Measurements from ENCODE around the gene FAM20C.

The FAM20C gene

DNA sequence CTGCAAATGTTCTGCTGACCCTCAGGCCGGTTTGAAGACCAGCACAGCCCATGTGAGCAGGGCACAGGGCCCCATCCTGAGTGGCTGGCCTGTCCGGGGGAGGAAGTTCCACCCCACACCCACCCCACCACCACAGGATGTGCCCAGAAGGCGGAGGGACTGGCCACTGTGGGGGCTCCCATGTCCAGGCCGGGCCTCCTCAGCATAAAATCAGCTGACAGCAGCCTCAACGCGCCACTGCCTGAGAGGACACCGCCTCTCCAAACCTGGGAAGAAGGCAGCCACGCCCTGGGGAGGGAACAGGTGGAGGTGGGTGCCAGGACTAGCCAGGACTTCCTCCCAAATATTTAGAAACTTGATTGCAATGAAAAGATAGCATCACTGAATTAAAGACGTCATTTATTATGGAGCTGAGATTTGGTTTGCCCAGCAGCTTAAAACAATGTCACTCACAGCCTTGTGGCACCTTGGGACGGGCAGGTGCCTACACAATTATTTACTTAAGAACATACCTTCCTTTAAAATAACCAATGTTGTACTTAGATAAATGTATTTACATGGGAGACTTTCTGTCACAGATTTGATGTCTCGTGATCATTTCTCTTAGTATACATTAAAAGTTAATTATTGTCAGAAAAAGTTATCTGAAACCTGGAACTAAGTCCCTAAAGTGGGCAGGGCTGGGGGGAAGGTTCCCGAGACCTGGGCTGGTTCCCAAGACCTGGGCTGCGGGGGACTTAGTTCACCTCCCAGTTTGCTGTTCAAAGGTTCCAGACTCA lies 27.3 kb upstream of the FAM20C start:
- no peak overlapping the region for H3K27ac Mint-ChIP-seq
- no peak overlapping the region for H3K4me3 Mint-ChIP-seq
- H3K36me3 Mint-ChIP-seq (ENCODE audit: low read depth) = no peaks in the 10 kb centered on the region
- no peaks in the 10 kb centered on the region for H3K27me3 Mint-ChIP-seq (ENCODE audit: low read depth)
- no peaks in the 10 kb centered on the region for H3K4me1 Mint-ChIP-seq (ENCODE audit: low read depth)
- H3K9me3 Mint-ChIP-seq = no peaks in the 10 kb centered on the region

DNA sequence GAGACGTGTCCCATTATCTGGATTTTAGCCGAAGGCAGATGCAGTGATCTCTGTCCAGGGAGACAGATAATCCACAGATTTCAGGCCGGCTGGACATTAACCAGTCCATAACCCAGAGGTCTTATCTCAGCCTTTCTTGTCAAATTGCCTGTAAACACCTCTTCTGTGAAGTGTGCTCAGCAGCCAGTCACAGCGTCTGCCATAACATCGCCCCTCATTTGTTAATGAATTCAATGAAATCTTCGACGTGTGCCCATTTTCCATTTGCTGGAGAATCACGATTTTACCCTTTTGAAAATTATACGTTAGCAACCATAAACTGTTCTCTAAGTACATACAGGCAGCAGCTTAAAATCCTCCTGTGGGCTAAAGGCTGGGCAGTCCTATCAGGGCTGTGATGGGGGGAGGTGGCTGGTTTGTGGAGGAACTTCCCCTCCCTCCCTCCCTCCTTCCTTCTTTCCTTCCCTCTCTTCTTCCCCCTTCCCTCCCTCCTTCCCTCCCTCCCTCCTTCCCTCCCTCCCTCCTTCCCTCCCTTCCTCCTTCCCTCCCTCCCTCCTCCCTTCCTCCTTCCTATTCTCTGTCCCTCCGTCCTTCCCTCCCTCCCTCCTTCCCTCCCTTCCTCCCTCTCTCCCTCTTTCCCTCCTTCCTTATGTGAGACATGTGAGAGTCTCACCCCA lies 26.6 kb upstream of the FAM20C start:
- no peaks in the 10 kb centered on the region for H3K36me3 Mint-ChIP-seq (ENCODE audit: low read depth)
- H3K27ac Mint-ChIP-seq = no peak overlapping the region
- H3K4me1 Mint-ChIP-seq (ENCODE audit: low read depth) = no peaks in the 10 kb centered on the region
- H3K9me3 Mint-ChIP-seq = no peaks in the 10 kb centered on the region
- no peak overlapping the region for H3K4me3 Mint-ChIP-seq
- no peaks in the 10 kb centered on the region for H3K27me3 Mint-ChIP-seq (ENCODE audit: low read depth)

DNA sequence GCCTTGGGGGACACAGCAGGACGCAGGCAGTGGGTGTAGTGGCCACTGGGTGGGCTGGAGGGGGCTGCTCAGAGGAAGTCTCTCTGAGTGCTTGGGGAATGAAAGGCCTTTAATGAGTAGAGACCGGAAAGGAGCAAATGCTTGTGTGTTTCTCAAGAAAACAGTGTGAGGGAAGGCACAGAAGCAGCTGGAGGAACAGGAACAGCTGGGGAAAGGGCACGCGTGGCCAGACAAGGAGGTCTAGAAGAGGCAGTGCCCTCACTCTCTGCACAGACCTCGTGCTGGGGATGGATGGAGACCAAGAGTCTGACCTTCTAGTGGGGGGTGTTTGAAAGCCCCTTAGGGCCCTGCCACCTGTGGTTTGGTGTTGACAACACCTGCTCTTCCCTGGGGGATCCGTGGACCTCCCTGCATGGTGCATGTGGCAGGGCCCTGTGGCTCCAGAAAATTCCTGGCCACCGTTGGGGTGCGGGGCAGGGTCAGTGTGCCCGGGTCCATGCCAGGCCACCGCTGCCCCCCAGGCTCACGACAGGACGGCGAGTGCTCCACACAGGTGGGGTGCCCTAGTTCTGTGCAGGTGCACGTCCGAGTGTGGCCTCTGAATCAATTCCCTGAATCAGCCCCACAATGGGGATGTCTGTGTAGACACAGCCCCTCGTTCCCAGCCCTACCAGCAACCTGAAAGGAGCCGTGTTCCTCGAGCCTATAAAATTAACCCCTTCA lies 25.9 kb upstream of the FAM20C start:
- H3K4me1 Mint-ChIP-seq (ENCODE audit: low read depth) = no peaks in the 10 kb centered on the region
- no peak overlapping the region for H3K27ac Mint-ChIP-seq
- H3K36me3 Mint-ChIP-seq (ENCODE audit: low read depth) = no peaks in the 10 kb centered on the region
- H3K9me3 Mint-ChIP-seq = no peaks in the 10 kb centered on the region
- no peak overlapping the region for H3K4me3 Mint-ChIP-seq
- H3K27me3 Mint-ChIP-seq (ENCODE audit: low read depth) = no peaks in the 10 kb centered on the region

DNA sequence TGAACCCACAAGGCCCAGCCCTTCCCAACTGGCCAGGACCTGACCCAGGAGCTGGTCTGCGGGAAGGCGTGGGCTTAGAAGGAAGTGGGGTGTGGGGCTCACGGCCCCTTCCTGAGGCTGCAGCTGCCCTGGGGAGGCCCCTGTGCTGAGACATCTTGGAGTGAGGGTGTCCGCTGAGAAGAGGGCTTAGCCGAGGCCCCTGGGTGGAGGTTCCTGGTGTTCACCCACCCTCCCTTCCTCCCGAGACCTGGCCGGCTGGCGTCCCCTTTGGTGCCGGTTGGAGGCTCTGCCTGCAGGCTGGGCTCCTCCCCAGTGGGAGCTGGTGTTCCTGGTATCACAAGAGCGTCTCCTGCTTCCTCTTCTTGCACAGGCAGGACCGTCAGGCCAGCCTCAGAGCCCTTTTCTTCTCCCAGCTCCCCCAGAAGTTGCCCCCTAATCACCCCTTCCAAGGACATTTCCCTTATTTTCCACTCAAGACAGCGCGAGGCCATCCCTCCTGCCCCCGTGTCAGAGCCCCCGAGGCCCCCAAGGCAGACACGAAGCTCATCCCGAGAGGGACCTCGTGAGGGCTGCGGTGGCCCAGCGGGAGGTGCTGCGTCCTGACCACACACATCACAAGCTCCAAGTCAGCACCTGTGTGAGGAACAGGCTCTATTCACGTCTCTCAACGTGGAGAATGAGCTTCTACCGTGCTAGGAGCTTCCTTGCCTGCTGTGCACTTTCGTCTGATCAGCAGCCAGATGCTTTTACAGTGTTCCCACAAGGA lies 25.1 kb upstream of the FAM20C start:
- Mint-ChIP-seq H3K4me1 (ENCODE audit: low read depth) (no peaks in the 10 kb centered on the region), H3K4me3 (no peak overlapping the region), H3K27ac (no peak overlapping the region), H3K36me3 (ENCODE audit: low read depth) (no peaks in the 10 kb centered on the region), H3K27me3 (ENCODE audit: low read depth) (no peaks in the 10 kb centered on the region), H3K9me3 (no peaks in the 10 kb centered on the region)

DNA sequence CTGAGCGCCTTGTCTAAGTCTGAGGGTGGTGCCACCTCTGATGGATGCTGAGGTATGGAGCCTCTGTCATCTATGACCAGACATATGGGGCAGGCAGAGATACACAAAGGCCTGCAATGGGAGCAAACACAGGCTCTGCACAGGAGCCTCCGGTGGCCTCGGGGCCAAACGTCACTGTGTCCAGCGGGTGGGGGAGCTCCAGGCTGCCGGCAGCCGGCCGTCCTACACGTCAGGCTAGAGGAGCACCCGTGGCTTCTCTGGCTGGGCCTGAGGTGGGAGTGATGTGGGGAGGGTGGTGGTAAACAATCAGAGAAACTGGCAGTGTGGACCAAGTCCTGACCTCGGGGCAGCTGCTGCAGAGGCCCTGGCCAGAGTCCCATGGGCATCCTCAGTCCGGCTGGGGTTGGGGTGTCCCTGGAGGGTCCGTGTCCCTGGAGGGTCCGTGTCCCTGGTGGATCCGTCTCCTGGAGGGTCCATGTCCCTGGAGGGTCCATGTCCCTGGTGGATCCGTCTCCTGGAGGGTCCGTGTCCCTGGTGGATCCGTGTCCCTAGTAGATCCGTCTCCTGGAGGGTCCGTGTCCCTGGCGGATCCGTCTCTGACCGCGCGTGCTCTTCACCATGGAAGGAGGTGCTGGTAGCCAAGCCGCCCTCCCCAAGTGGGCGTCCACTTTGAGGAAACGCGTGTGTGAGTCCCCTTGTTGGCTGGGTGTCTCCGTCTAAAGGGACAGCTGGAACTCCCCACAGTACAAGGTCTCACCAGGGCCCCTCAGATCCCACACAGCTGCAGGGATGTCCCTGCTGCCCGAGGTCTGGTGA lies 24.2 kb upstream of the FAM20C start:
- Mint-ChIP-seq H3K4me1 (ENCODE audit: low read depth) (no peaks in the 10 kb centered on the region), H3K36me3 (ENCODE audit: low read depth) (no peaks in the 10 kb centered on the region), H3K27ac (no peak overlapping the region), H3K4me3 (no peak overlapping the region), H3K9me3 (no peaks in the 10 kb centered on the region), H3K27me3 (ENCODE audit: low read depth) (no peaks in the 10 kb centered on the region)

DNA sequence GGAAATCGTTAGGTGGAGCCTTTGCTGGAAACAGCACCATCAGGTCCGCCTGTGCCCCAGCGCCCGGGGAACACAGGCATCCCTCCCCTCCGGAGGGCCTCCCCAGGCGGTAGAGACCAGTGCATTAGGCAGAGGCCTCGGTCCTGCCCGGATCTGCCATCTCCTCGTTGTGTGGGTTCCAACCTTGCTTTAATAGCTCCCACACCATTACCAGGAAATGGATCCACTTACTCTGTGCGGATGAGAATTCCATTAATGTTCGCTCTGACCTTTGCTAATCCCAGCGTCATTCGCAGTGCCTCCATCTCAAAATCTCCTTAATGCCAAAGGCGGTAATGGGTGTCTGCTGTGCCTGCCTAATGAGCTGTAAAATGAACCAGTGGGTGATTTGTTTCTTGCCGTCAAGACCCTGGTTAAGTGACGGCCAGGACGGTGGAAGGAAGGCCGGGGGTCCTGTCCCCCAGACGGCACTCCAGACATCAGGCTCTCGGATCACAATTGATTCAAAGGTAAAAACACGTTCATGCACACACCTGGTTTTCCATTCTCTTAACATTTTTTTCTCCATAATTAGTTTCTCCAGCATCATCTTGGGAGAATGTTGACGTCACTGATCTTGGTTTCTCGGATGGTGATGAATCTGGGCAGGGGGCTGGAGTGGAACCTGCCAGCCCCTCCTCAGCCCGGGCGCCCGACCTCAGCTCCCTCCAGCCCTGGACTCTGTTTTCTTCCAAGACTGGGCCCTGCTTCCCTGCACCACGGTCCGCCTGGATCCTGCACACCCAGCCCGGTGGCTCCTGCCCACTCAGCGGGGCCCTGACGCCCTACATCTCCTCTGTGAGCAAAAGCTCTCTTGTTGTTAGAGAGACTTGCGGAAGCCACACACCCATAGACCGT lies 22.8 kb upstream of the FAM20C start:
- no peak overlapping the region for H3K4me3 Mint-ChIP-seq
- H3K4me1 Mint-ChIP-seq (ENCODE audit: low read depth) = no peaks in the 10 kb centered on the region
- H3K27ac Mint-ChIP-seq = no peak overlapping the region
- H3K36me3 Mint-ChIP-seq (ENCODE audit: low read depth) = no peaks in the 10 kb centered on the region
- H3K9me3 Mint-ChIP-seq = no peaks in the 10 kb centered on the region
- no peaks in the 10 kb centered on the region for H3K27me3 Mint-ChIP-seq (ENCODE audit: low read depth)

DNA sequence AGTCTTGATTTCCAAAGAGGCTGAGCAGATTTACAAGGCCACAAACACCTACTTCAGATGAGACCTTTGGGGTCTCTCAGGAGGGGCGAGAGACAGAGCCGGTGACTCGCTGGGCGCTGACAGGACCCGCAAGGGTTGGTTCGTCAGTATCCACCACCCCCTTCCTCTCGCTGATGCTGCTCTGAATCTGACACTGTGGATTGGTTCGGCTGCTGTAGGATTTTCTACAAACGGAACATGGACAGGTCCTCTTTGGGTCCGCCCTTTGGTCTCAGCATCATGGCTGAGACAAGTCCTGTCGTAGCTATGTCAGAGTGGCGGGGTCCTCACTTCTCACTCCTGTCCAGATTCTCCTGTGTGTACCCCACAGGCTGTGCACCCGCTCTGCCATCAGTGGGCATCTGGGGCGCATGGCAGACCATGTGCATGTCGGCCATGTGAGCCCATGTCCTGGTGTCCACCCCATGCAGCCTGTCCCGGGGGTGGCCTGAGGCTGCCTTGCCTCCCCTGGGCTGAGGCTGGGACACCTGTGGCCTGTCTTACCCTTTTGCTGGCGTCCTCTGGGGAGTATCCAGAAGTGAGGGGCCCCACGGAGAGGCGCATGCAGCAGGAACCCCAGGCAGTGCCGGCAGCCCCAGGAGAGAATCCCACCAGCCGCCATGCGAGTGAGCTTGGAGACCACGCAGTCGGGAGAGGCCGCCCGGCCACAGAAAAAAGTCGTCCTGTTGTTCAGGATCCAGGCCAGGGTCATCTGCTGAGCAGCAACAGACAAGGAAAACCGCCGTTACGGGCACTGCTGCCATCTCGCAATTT lies 21.6 kb upstream of the FAM20C start:
- Mint-ChIP-seq H3K27ac (no peak overlapping the region), H3K27me3 (ENCODE audit: low read depth) (no peaks in the 10 kb centered on the region), H3K9me3 (no peaks in the 10 kb centered on the region), H3K4me1 (ENCODE audit: low read depth) (no peaks in the 10 kb centered on the region), H3K4me3 (no peak overlapping the region), H3K36me3 (ENCODE audit: low read depth) (no peaks in the 10 kb centered on the region)

DNA sequence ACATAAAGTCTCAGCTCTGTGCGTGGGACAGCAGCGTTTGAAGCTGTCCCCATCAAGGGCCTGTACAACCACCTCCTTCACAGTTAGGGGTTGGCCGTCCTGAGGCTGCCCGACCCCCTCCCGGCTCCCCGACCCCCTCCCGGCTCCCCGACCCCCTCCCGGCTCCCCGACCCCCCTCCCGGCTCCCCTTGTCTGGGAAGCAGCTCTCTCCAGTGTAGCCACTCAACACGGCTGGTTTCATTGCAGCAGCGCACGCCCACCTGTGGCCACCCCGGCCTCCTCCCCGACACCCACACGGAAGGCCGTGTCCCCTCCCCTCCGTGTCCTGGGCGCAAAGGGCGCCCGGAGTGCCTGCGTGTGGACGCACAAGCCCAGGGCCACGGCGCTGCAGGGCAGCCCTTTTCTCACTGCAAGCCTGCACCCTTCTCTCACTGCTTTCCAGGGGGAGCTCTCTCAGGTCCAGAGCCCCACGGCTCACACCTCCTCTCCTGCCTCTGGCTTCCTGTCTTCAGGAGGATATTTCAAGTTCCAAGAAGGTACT lies 20.9 kb upstream of the FAM20C start:
- no peaks in the 10 kb centered on the region for H3K27me3 Mint-ChIP-seq (ENCODE audit: low read depth)
- H3K4me1 Mint-ChIP-seq (ENCODE audit: low read depth) = no peaks in the 10 kb centered on the region
- H3K4me3 Mint-ChIP-seq = no peak overlapping the region
- no peak overlapping the region for H3K27ac Mint-ChIP-seq
- no peaks in the 10 kb centered on the region for H3K9me3 Mint-ChIP-seq
- H3K36me3 Mint-ChIP-seq (ENCODE audit: low read depth) = no peaks in the 10 kb centered on the region

DNA sequence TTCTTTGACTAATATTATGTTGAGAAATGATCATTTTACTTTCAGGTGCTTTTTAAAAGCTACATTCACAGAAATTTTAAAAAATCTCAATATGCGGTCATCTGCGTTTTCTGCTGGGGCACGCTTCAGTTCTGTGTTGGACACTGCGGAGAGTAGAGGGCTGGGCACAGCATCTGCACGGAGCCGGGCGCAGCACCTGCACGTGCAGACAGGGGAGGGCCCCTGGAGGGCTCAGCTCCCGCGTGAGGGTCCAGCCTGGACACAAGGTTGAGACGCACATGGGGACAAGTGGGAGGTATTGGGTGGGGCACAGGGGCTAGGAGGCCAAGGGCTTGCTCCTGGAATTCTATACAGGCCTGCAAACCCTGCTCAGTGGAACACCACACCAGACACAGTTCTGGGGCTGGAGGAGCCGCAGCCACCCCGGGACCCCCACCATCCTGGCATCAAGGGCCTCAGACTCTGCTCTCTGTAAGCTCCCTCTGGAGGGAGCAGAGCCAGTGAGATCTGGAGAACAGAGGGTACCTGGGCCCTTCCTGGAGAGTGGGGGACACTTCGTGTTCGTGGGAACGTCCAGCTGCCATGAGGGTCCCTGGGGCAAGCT lies 20.4 kb upstream of the FAM20C start:
- no peak overlapping the region for H3K27ac Mint-ChIP-seq
- no peaks in the 10 kb centered on the region for H3K36me3 Mint-ChIP-seq (ENCODE audit: low read depth)
- H3K9me3 Mint-ChIP-seq = no peaks in the 10 kb centered on the region
- no peaks in the 10 kb centered on the region for H3K27me3 Mint-ChIP-seq (ENCODE audit: low read depth)
- no peak overlapping the region for H3K4me3 Mint-ChIP-seq
- no peaks in the 10 kb centered on the region for H3K4me1 Mint-ChIP-seq (ENCODE audit: low read depth)

DNA sequence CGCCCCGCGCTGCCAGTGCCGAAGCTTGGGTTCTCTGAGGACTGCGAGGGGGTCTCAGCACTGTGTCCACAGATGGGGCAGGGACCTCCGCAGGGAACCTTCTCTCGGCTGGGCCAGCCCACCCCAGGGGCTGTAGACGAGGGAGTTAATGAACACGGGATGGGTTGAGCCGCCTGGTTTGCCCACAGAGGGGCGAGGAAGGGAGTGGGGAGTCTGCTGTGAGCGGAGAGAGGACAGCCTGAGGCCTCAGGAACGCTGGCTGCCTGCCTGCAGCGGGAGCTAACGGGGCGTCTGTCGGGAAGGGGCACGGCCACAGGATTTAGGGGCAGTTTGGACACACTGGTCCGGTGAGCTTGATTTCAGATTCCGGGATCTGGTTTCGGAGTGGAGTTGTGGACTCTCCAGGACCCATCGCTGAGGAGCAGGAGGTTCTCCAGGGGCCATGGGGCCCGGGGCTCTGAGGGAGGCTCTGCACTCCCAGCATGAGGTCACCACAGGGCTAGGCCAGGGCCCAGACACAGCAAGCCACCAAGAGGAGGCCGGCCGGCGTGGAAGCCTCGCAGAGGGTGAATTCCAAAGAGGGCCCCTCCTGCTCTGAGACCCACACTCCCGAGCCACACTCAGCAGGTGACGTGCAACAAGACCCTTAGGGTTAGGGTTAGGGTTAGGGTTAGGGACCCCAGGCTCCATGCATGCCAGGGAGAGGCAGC lies 19.0 kb upstream of the FAM20C start:
- no peak overlapping the region for H3K4me3 Mint-ChIP-seq
- H3K9me3 Mint-ChIP-seq = no peaks in the 10 kb centered on the region
- H3K36me3 Mint-ChIP-seq (ENCODE audit: low read depth) = no peaks in the 10 kb centered on the region
- no peaks in the 10 kb centered on the region for H3K4me1 Mint-ChIP-seq (ENCODE audit: low read depth)
- H3K27me3 Mint-ChIP-seq (ENCODE audit: low read depth) = no peaks in the 10 kb centered on the region
- H3K27ac Mint-ChIP-seq = no peak overlapping the region

DNA sequence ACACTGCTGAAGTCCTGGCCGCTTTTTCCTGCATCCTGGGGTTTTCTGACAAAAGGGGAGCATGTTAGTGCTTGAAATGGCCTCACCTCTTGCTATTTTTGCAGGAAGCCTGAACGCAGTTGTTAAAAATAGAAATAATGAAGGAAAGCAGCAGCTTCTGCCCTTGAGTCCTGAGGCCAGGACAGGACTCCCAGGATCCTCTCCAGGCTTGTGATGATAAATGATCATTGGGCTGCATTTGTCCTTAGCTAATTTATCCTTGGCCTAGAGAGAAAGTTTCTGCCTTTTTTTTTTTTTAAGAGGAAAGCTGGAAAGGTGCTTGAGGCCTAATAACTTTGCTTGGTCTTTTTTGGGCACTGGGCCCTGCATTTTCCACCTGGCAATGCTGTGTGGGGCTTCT lies 17.7 kb upstream of the FAM20C start:
- no peaks in the 10 kb centered on the region for H3K27me3 Mint-ChIP-seq (ENCODE audit: low read depth)
- no peaks in the 10 kb centered on the region for H3K4me1 Mint-ChIP-seq (ENCODE audit: low read depth)
- H3K36me3 Mint-ChIP-seq (ENCODE audit: low read depth) = no peaks in the 10 kb centered on the region
- H3K9me3 Mint-ChIP-seq = no peaks in the 10 kb centered on the region
- no peak overlapping the region for H3K4me3 Mint-ChIP-seq
- no peak overlapping the region for H3K27ac Mint-ChIP-seq

DNA sequence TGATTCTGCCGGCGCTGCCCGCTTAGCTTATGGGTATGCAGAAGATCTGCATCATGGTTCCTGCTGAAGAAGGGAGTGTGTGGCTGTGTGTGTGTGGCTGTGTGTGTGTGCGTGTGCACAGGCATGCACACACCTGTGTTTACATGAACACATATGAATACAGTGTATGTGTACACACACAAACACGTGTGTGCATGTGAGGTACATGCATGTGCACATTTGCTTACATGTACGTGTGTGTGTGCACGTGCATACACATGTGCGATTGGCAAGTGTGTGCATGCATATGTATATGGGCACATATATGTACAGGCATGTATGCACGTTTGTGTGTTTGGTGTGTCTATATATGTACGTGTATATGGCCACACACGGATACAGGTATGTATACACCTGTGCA lies 16.4 kb upstream of the FAM20C start:
- no peaks in the 10 kb centered on the region for H3K4me1 Mint-ChIP-seq (ENCODE audit: low read depth)
- no peaks in the 10 kb centered on the region for H3K9me3 Mint-ChIP-seq
- H3K27me3 Mint-ChIP-seq (ENCODE audit: low read depth) = no peaks in the 10 kb centered on the region
- no peak overlapping the region for H3K27ac Mint-ChIP-seq
- H3K36me3 Mint-ChIP-seq (ENCODE audit: low read depth) = no peaks in the 10 kb centered on the region
- H3K4me3 Mint-ChIP-seq = no peak overlapping the region

All from T-helper 1 cell treated with Interleukin-12 subunit alpha and Interleukin-12 subunit beta and Interleukin-4 antibody, amounts not matched to agents 30 μg/mL and 1 μg/mL, for 36 hours (primary cell).